ENCODE measurements around the gene DIPK1C.

DIPK1C gene

GRCh38 chr18:74456349-74457042 lies 612 bp downstream of the DIPK1C start:
- no peak for DNase-seq (ENCODE audit: low spot score)
- TF ChIP-seq CTCF (IDR thresholded peaks at IDR 0.05; ENCODE audit: extremely low read depth, insufficient read depth, missing control alignments): no peak
- in situ Hi-C loops (cut with MboI; ENCODE audit: low pct_unique_long_range_greater_than_20kb, low sequenced_read_pairs, unreplicated experiment): no loop called here

GRCh38 chr18:74456017-74456348 lies 1.1 kb downstream of the DIPK1C start:
- in situ Hi-C loops (cut with MboI; ENCODE audit: low pct_unique_long_range_greater_than_20kb, low sequenced_read_pairs, unreplicated experiment): no loop called here
- DNase-seq (ENCODE audit: low spot score): no peak

GRCh38 chr18:74455386-74455785 lies 1.7 kb downstream of the DIPK1C start:
- no peak for DNase-seq (ENCODE audit: low spot score)
- in situ Hi-C loops (cut with MboI; ENCODE audit: low pct_unique_long_range_greater_than_20kb, low sequenced_read_pairs, unreplicated experiment): no loop called here
- TF ChIP-seq CTCF (IDR thresholded peaks at IDR 0.05; ENCODE audit: extremely low read depth, insufficient read depth, missing control alignments): no peak

More at GRCh38 chr18:74456017-74456348, 1.1 kb downstream of the DIPK1C start:
- TF ChIP-seq CTCF (IDR thresholded peaks at IDR 0.05; ENCODE audit: extremely low read depth, insufficient read depth, missing control alignments): no peak

GRCh38 chr18:74454279-74454751 lies 2.8 kb downstream of the DIPK1C start:
- in situ Hi-C loops (cut with MboI; ENCODE audit: low pct_unique_long_range_greater_than_20kb, low sequenced_read_pairs, unreplicated experiment): no loop called here
- TF ChIP-seq CTCF (IDR thresholded peaks at IDR 0.05; ENCODE audit: extremely low read depth, insufficient read depth, missing control alignments): no peak
- DNase-seq (ENCODE audit: low spot score): no peak

GRCh38 chr18:74453642-74454198 lies 3.4 kb downstream of the DIPK1C start:
- no peak for TF ChIP-seq CTCF (IDR thresholded peaks at IDR 0.05; ENCODE audit: extremely low read depth, insufficient read depth, missing control alignments)
- in situ Hi-C loops (cut with MboI; ENCODE audit: low pct_unique_long_range_greater_than_20kb, low sequenced_read_pairs, unreplicated experiment): no loop called here
- no peak for DNase-seq (ENCODE audit: low spot score)

GRCh38 chr18:74453016-74453566 lies 4.0 kb downstream of the DIPK1C start:
- no peak for DNase-seq (ENCODE audit: low spot score)
- TF ChIP-seq CTCF (IDR thresholded peaks at IDR 0.05; ENCODE audit: extremely low read depth, insufficient read depth, missing control alignments): no peak
- in situ Hi-C loops (cut with MboI; ENCODE audit: low pct_unique_long_range_greater_than_20kb, low sequenced_read_pairs, unreplicated experiment): no loop called here

Data from GM13977 (cell line).